Forelimb muscle (tissue), 1 donor: ENCODE data around the gene MIF. TPM values are rescaled to one million over a fixed set of nuclear protein-coding genes. Genes with fewer than 3 reads are reported as not detected.
"Not testable (repeated sequence)": the region's sequence is repeated elsewhere in the genome, so short reads cannot be mapped to it uniquely, and the experiment has no call there.

ENCODE experiments used
- DNase-seq: peaks from one replicate; pipeline ENCODE4 v3.0.0-alpha.2; 2013; ENCODE audit warnings: low read depth
- polyA plus RNA-seq: library from polyadenylated mRNA; unstranded; fragments of 120-200 nt; gene quantifications from one replicate; pipeline ENCODE4 v1.2.1, GENCODE V29; 2013; ENCODE audit not compliant: insufficient read length

Gene MIF
- polyA plus RNA-seq, 1 donor: 131 TPM

- DNase-seq: not testable (repeated sequence)
Observed at GRCh38 chr22:23940166-23940565, 46.0 kb downstream of the MIF start.

Other genes with a start within 250 kb of the MIF start
- gene RGL4, start 203.4 kb upstream of the MIF start, polyA plus RNA-seq: 1.2 TPM
- 5.0 TPM for gene ZNF70, start 143.3 kb upstream of the MIF start, polyA plus RNA-seq
- gene VPREB3, start 140.0 kb upstream of the MIF start, polyA plus RNA-seq: 0.66 TPM
- gene C22orf15, start 131.4 kb upstream of the MIF start, polyA plus RNA-seq: 0.33 TPM
- 57.6 TPM for gene CHCHD10, start 126.4 kb upstream of the MIF start, polyA plus RNA-seq
- 9.1 TPM for gene MMP11, start 121.5 kb upstream of the MIF start, polyA plus RNA-seq
- gene SMARCB1, start 107.4 kb upstream of the MIF start, polyA plus RNA-seq: 67.8 TPM
- 0.66 TPM for gene DERL3, start 55.4 kb upstream of the MIF start, polyA plus RNA-seq
- gene SLC2A11, start 36.5 kb upstream of the MIF start, polyA plus RNA-seq: 9.8 TPM
- gene GSTT2B, start 66.8 kb downstream of the MIF start, polyA plus RNA-seq: 3.7 TPM
- 4.6 TPM for gene DDTL, start 72.5 kb downstream of the MIF start, polyA plus RNA-seq
- 59.2 TPM for gene DDT, start 80.1 kb downstream of the MIF start, polyA plus RNA-seq
- gene GSTT2, start 85.8 kb downstream of the MIF start, polyA plus RNA-seq: 0.32 TPM
- not detected for gene GSTT4, start 111.1 kb downstream of the MIF start, polyA plus RNA-seq
- 32.5 TPM for gene CABIN1, start 116.9 kb downstream of the MIF start, polyA plus RNA-seq